Activated CD8-positive, alpha-beta memory T cell treated with anti-CD3 and anti-CD28 coated beads, Interleukin-2, amount 50 U/mL, for 4 hours (primary cell): Measurements from ENCODE around the gene SREK1IP1.

Experiments used
- DNase-seq: peaks from one replicate; pipeline ENCODE4 v3.0.0-alpha.2; 2020

The SREK1IP1 gene

DNA sequence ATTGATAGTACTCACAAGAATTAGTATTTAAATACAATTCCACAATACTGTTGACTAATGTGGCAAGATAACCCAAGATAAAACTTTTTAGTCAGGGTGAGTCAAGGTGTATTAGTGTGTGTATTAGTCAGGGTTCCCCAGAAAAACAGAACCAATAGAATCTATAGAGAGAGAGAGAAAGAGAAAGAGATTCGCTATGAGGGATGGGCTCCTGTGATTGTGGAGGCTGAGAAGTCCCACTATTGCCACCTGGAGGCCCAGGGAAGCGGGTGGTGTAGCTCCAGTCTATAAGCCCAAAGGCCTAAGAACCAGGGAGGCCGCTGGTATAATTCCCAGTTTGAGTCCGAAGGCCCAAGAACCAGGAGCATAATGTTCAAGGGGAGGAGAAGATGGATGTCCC lies 88.2 kb downstream of the SREK1IP1 start:
- DNase-seq, result no peak

DNA sequence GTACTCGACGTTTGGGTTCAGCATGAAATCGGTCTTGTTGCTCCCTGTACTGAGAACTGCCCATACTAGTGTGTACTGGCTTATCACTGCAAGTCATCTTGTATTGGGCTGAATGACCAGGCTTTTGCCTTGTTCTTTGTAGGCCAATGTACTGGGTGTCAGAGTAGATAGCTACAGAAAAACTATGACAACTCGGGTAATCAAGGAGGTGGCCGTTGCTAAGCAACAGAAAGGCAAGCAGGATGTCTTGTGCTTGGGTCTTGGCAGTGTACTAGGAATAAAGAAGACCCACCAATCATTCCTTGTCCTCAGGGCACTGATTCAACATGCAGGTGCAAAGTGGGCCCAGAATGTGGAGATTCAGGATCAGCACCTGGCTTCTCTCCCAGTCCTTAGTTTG lies 90.1 kb downstream of the SREK1IP1 start:
- no peak for DNase-seq

DNA sequence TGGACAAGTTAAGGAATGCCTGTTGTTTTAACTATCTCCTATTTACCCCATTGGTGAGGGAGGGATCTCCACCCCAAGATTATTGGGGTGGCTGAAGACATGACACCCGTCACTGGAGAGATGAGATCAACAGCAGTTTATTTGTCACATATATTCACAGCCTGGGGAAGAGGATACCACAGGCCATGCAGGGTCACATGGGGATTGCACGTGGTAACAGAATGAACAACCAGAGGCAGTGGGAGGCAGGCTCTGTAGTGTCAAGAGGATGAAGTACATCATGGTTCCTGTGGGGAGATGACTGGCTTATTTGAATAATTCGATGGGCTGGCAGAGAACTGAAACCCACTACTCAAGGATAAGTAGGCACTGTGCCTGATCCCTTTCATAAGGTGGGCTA lies 96.8 kb downstream of the SREK1IP1 start:
- no peak for DNase-seq

DNA sequence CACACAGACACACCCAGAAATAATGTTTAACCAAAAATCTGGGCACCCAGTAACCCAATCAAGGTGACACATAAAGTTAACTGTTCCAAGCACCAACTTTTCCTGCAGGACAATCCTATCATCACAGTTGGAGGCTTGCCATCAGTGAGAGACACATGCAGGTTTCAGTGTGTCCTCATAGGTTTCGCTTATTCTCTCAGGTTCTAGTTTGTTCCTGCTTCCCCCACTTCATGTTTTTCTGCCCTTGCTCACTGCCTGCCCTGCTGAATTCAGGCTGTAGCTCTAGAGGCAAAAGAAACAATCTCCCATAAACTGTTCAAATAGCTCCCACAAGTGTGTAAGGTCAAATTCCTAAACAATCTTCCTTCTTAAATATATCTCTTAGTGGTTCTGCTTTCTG lies 98.2 kb downstream of the SREK1IP1 start:
- no peak for DNase-seq
